Measurements from ENCODE around the gene NTRK1. TPM values are rescaled to one million over a fixed set of nuclear protein-coding genes. Genes with fewer than 3 reads are reported as not detected.

The NTRK1 gene
- polyA plus RNA-seq, 1 of the 3 experiments (the other 2 are of a cell fraction) = 0.97 TPM

GRCh38 chr1:156862584-156862983 is 1.9 kb downstream of the NTRK1 start:
- H3K79me2 ChIP-seq (ENCODE audit: insufficient read depth) = no peaks in the 10 kb centered on the region
- no peak overlapping the region for H3K4me2 ChIP-seq
- H3K9ac ChIP-seq = no peak overlapping the region
- peaks cover 3 to 60% of the 10 kb centered on the region in 2 experiments; a peak in 2 of 4 replicates for H3K4me1 ChIP-seq (ENCODE audit: control insufficient read depth in 1 of 2, insufficient read depth in 2 of 2, low read depth in 1 of 2, low read length in 1 of 2)
- no peak overlapping the region for H2AFZ ChIP-seq (ENCODE audit: low read depth)
- DNase-seq = no peak
- no peaks in the 10 kb centered on the region for H4K20me1 ChIP-seq (ENCODE audit: insufficient read depth)
- H3F3A ChIP-seq (replicated peaks; ENCODE audit: insufficient read depth) = peaks cover 4% of the 10 kb centered on the region
- H3K9me2 ChIP-seq = no peaks in the 10 kb centered on the region
- H3K4me3 ChIP-seq (ENCODE audit: low read depth in 2 of 2, low read length in 1 of 2) = peak overlapping the region in 1 of 2 experiments; percentile 17; a peak in 1 of 4 replicates
- TF ChIP-seq FOXJ3 (CRISPR knock-in tag; IDR thresholded peaks at IDR 0.05) (no peak), MXI1 (IDR thresholded peaks at IDR 0.05; ENCODE audit: low read depth, low read length) (no peak), RFX5 (IDR thresholded peaks at IDR 0.05; ENCODE audit: low read length) (no peak), NFIC (IDR thresholded peaks at IDR 0.05; ENCODE audit: borderline replicate concordance) (no peak), GATA2 (CRISPR knock-in tag; IDR thresholded peaks at IDR 0.05) (no peak), EZH2phosphoT487 (IDR thresholded peaks at IDR 0.05; ENCODE audit: borderline replicate concordance, low read depth) (no peak), RXRA (IDR thresholded peaks at IDR 0.05; ENCODE audit: borderline replicate concordance, low read depth) (no peak), POLR2AphosphoS5 (IDR thresholded peaks at IDR 0.05; ENCODE audit: low read depth, low read length) (no peak), ELF1 (IDR thresholded peaks at IDR 0.05) (no peak), TCF12 (IDR thresholded peaks at IDR 0.05) (no peak), REST (IDR thresholded peaks at IDR 0.05; ENCODE audit: low read depth, low read length) (no peak), JUND (IDR thresholded peaks at IDR 0.05) (no peak)
- H3K27me3 ChIP-seq (ENCODE audit: insufficient read depth) = peaks cover 33% of the 10 kb centered on the region
- 88% methylated on average over 6 of the region's 6 CpGs for WGBS (ENCODE audit: low lambda C conversion rate)
- ChIA-PET POLR2A (interaction anchor here (1.0 to 3.9 kb wide), 7 partner anchors 22 to 66 kb away, joined by 3 to 27 read pairs (median 4); no protein-coding TSS in a partner anchor), CTCF (interaction anchor here (4.2 to 22.1 kb wide), 6 partner anchors 20 to 172 kb away, joined by 71 to 566 read pairs (median 280); partner anchors contain the start of genes ISG20L2, METTL25B and PEAR1)
- H3K9me3 ChIP-seq = no peaks in the 10 kb centered on the region
- no peaks in the 10 kb centered on the region for H3K36me3 ChIP-seq (replicated peaks in 1 of 2; ENCODE audit: control insufficient read depth in 1 of 2, insufficient read depth in 2 of 2, low read length in 1 of 2)
- H3K27ac ChIP-seq (ENCODE audit: low read depth in 2 of 2, low read length in 1 of 2) = peak overlapping the region in 1 of 2 experiments; percentile 39; a peak in 2 of 4 replicates

- TF ChIP-seq YY1 (IDR thresholded peaks at IDR 0.05; ENCODE audit: low read depth) (no peak), JUND (IDR thresholded peaks at IDR 0.05) (no peak), ELF1 (IDR thresholded peaks at IDR 0.05) (no peak), CHD2 (IDR thresholded peaks at IDR 0.05; ENCODE audit: low read length, partially characterized antibody) (no peak), SMC3 (IDR thresholded peaks at IDR 0.05; ENCODE audit: low read depth, low read length) (no peak), GABPA (IDR thresholded peaks at IDR 0.05; ENCODE audit: low read depth) (no peak), IRF3 (IDR thresholded peaks at IDR 0.05; ENCODE audit: low read depth, low read length) (no peak), NFIC (IDR thresholded peaks at IDR 0.05; ENCODE audit: borderline replicate concordance) (no peak), RXRA (IDR thresholded peaks at IDR 0.05; ENCODE audit: borderline replicate concordance, low read depth) (no peak), USF2 (IDR thresholded peaks at IDR 0.05; ENCODE audit: borderline replicate concordance, low read depth, low read length) (no peak), RFX5 (IDR thresholded peaks at IDR 0.05; ENCODE audit: low read length) (no peak), MAX (IDR thresholded peaks at IDR 0.05; ENCODE audit: low read depth) (no peak), TAF1 (IDR thresholded peaks at IDR 0.05; ENCODE audit: borderline replicate concordance, low read depth, low read length) (no peak), GATA2 (CRISPR knock-in tag; IDR thresholded peaks at IDR 0.05) (peak; percentile 18; the same call in 1 of the 2 replicates), FOSL2 (IDR thresholded peaks at IDR 0.05; ENCODE audit: borderline replicate concordance, low read depth) (no peak), MXI1 (IDR thresholded peaks at IDR 0.05; ENCODE audit: low read depth, low read length) (peak; percentile 12; the same call in 1 of the 2 replicates)
- Histone ChIP-seq H4K20me1 (ENCODE audit: insufficient read depth) (no peaks in the 10 kb centered on the region), H3K27me3 (ENCODE audit: insufficient read depth) (peaks cover 30% of the 10 kb centered on the region), H3K9me2 (no peaks in the 10 kb centered on the region), H3K4me1 (ENCODE audit: control insufficient read depth in 1 of 2, insufficient read depth in 2 of 2, low read depth in 1 of 2, low read length in 1 of 2) (peaks cover 3 to 55% of the 10 kb centered on the region in 2 experiments; a peak in 2 of 4 replicates), H2AFZ (ENCODE audit: low read depth) (no peak overlapping the region), H3K4me3 (ENCODE audit: low read depth in 2 of 2, low read length in 1 of 2) (peak overlapping the region in 1 of 2 experiments; percentile 17; a peak in 1 of 4 replicates), H3K79me2 (ENCODE audit: insufficient read depth) (no peaks in the 10 kb centered on the region), H3K4me2 (no peak overlapping the region), H3K27ac (ENCODE audit: low read depth in 2 of 2, low read length in 1 of 2) (peak overlapping the region in 1 of 2 experiments; percentile 39; a peak in 2 of 4 replicates), H3K9ac (no peak overlapping the region), H3K36me3 (replicated peaks in 1 of 2; ENCODE audit: control insufficient read depth in 1 of 2, insufficient read depth in 2 of 2, low read length in 1 of 2) (no peaks in the 10 kb centered on the region), H3K9me3 (no peaks in the 10 kb centered on the region), H3F3A (replicated peaks; ENCODE audit: insufficient read depth) (peaks cover 4% of the 10 kb centered on the region)
- ChIA-PET POLR2A (interaction anchor here (1.0 to 1.6 kb wide), 4 partner anchors 24 to 66 kb away, joined by 3 to 4 read pairs (median 3); no protein-coding TSS in a partner anchor), CTCF (interaction anchor here (1.8 to 22.1 kb wide), 7 partner anchors 20 to 173 kb away, joined by 5 to 566 read pairs (median 104); partner anchors contain the start of genes ISG20L2, METTL25B and PEAR1)
- 65% methylated on average over 10 of the region's 10 CpGs for WGBS (ENCODE audit: low lambda C conversion rate)
- no peak for DNase-seq
Observed at GRCh38 chr1:156862997-156863599, 2.4 kb downstream of the NTRK1 start.
